GM12891 (cell line): Measurements from ENCODE around the gene PTPRN2.
"Not testable (repeated sequence)": the region's sequence is repeated elsewhere in the genome, so short reads cannot be mapped to it uniquely, and the experiment has no call there.

Experiments used
- PAX5 ChIP-seq: IDR thresholded peaks from 2 replicates; pipeline ENCODE4 v1.6.1; 2011; ENCODE audit warnings: low read length, moderate library complexity, mild to moderate bottlenecking; ENCODE audit not compliant: insufficient read depth, severe bottlenecking
- POLR2A ChIP-seq: IDR thresholded peaks from 2 replicates; pipeline ENCODE4 v1.6.1; 2011; ENCODE audit warnings: low read depth, low read length, control low read depth
- POLR2AphosphoS5 ChIP-seq: IDR thresholded peaks from 2 replicates; pipeline ENCODE4 v1.6.1; 2011; ENCODE audit warnings: low read depth, low read length, control low read depth
- SPI1 ChIP-seq: IDR thresholded peaks from 2 replicates; pipeline ENCODE4 v1.6.1; 2011; ENCODE audit warnings: low read depth, low read length, control low read depth
- TAF1 ChIP-seq: IDR thresholded peaks from 2 replicates; pipeline ENCODE4 v1.6.1; 2011; ENCODE audit warnings: low read depth, low read length, control low read depth

GRCh38 chr7:157725312-157725711 is 862.3 kb downstream of the PTPRN2 start:
- TF ChIP-seq POLR2AphosphoS5, POLR2A, SPI1, TAF1, PAX5: not testable (repeated sequence)
